ENCODE results near the gene ATG14.

ATG14 gene

GRCh38 chr14:55418411-55418810, 6.8 kb upstream of the ATG14 start:
- TF ChIP-seq ZFX (IDR thresholded peaks at IDR 0.05): no peak
- TF ChIP-seq, protein P1, sequence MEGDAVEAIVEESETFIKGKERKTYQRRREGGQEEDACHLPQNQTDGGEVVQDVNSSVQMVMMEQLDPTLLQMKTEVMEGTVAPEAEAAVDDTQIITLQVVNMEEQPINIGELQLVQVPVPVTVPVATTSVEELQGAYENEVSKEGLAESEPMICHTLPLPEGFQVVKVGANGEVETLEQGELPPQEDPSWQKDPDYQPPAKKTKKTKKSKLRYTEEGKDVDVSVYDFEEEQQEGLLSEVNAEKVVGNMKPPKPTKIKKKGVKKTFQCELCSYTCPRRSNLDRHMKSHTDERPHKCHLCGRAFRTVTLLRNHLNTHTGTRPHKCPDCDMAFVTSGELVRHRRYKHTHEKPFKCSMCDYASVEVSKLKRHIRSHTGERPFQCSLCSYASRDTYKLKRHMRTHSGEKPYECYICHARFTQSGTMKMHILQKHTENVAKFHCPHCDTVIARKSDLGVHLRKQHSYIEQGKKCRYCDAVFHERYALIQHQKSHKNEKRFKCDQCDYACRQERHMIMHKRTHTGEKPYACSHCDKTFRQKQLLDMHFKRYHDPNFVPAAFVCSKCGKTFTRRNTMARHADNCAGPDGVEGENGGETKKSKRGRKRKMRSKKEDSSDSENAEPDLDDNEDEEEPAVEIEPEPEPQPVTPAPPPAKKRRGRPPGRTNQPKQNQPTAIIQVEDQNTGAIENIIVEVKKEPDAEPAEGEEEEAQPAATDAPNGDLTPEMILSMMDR (conservative IDR thresholded peaks at IDR 0.05): no peak
- H3K27ac ChIP-seq: no peak overlapping the region

DNA sequence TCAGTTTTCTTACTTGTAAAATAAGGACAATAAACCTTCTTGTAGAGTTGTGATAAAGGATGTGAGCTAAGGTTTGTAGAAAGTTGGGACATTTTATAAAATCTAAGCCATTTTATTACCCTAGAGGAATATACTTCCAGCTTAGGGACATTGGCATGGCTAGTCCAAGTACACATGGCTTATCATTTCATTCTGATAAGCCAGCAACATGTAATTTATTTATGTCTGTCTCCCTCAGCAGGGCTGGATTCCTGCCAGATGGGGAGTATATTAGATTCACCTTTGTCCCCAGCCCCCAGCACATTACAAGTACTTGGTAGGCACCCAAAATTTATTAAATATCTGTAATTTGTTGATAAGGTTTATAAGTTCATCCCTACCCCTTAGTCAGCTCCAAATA, 6.3 kb upstream of the ATG14 start:
- TF ChIP-seq, protein P1 (conservative IDR thresholded peaks at IDR 0.05): no peak

GRCh38 chr14:55416866-55417265, 5.2 kb upstream of the ATG14 start:
- H3K27ac ChIP-seq: no peak overlapping the region
- TF ChIP-seq, protein P1 (conservative IDR thresholded peaks at IDR 0.05): peak; percentile 72
- no peak for TF ChIP-seq ZFX (IDR thresholded peaks at IDR 0.05)

More for the DNA sequence above, 6.3 kb upstream of the ATG14 start:
- H3K27ac ChIP-seq: no peak overlapping the region

DNA sequence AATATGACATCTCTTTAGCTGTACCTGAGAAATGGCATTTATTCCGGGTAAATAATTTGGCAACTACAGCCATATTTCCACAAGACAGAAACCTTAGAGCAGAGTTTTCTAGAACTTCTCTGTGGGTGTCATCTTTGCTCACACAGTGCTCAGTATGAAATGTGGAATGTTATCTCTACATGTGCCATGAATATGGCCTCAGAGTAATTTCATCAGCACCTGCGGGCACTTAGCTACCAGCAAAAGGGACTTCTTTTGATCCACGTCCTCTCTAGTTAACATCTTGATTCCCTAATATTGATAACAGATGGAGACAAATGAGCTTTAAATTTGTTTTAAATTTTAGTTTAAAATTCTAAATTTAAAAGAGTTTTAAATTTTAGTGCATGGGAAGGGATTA, 2.9 kb upstream of the ATG14 start:
- no peak overlapping the region for H3K27ac ChIP-seq
- TF ChIP-seq, protein P1 (conservative IDR thresholded peaks at IDR 0.05): no peak
- TF ChIP-seq ZFX (IDR thresholded peaks at IDR 0.05): no peak

GRCh38 chr14:55412676-55413075, 1.0 kb upstream of the ATG14 start:
- no peak overlapping the region for H3K27ac ChIP-seq
- no peak for TF ChIP-seq ZFX (IDR thresholded peaks at IDR 0.05)
- TF ChIP-seq, protein P1 (conservative IDR thresholded peaks at IDR 0.05): no peak

DNA sequence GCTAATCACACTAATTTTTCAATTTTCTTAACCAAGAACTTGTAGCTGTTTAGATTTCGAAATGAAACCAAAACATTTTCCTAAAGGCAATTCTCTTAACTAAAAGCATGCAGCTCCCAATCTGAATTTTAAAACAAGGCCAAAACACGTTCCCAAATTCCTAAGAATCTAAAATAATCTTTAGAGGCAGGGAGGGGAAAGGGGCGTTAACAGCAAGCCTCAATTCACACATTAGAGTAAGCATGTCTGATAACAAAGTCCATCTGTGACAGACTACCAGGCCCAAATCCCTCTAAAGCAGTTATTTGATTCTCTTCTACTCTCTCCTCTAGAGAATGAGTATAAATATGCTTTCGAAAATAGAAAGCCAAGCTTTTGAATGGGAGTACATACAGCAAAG, 754 bp downstream of the ATG14 start:
- peak overlapping the region; percentile 74 for H3K27ac ChIP-seq
- TF ChIP-seq ZFX (IDR thresholded peaks at IDR 0.05): no peak
- TF ChIP-seq, protein P1 (conservative IDR thresholded peaks at IDR 0.05): no peak

DNA sequence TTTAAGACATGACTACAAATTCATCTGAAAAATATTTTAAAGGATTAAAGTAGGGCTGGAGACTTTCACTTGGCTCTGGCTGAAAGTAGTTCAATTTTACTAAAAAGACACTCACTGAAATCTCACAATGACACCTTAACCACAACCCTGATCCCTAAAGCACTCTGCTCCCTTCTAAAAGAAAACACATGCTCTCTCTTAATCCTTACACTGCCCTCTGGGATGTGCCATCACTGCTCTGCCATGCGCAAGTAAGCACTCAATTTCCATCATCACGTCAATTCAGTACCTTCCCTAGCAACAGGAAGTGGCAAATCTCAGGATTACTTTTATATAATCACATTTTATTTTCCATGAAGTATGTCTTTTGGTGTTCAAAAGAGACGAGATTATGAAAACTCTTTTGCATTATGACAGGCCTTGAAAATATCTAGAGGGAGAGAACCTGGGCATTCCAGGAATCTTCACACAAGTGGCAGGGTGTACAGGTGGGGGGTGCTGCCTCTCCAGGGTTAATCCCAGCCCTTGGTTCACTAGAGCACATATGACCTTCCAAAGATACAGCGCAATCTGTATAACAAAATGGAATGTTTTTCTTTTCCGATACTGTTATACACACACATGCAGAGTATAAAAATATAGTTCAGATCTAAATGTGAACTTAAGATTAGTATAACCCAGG, 7.3 kb downstream of the ATG14 start:
- no peak overlapping the region for H3K27ac ChIP-seq
- TF ChIP-seq, protein P1 (conservative IDR thresholded peaks at IDR 0.05): no peak
- no peak for TF ChIP-seq ZFX (IDR thresholded peaks at IDR 0.05)
